Endothelial cell (in vitro differentiated cells): ENCODE data around the gene SEC31A. TPM values are rescaled to one million over a fixed set of nuclear protein-coding genes. Genes with fewer than 3 reads are reported as not detected.
A peak's percentile ranks its signal among the peaks of the same experiment; 100 is the strongest.

Experiments
- DNase-seq: peaks from one replicate; pipeline ENCODE4 v3.0.0; 2021; ENCODE audit warnings: low spot score
- H3K27ac Mint-ChIP-seq: one replicate; pipeline ENCODE4 v1.8.0; 2021; ENCODE audit warnings: mixed read lengths, inconsistent platforms; ENCODE audit not compliant: unreplicated experiment
- H3K27me3 Mint-ChIP-seq: one replicate; pipeline ENCODE4 v1.8.0; 2021; ENCODE audit warnings: mild to moderate bottlenecking, moderate library complexity, mixed read lengths, inconsistent platforms; ENCODE audit not compliant: unreplicated experiment
- H3K36me3 Mint-ChIP-seq: one replicate; pipeline ENCODE4 v1.8.0; 2021; ENCODE audit warnings: mild to moderate bottlenecking, low read depth, mixed read lengths, inconsistent platforms; ENCODE audit not compliant: unreplicated experiment
- H3K4me1 Mint-ChIP-seq: one replicate; pipeline ENCODE4 v1.8.0; 2021; ENCODE audit warnings: mild to moderate bottlenecking, mixed read lengths, inconsistent platforms; ENCODE audit not compliant: unreplicated experiment
- H3K4me3 Mint-ChIP-seq: one replicate; pipeline ENCODE4 v1.8.0; 2021; ENCODE audit warnings: mild to moderate bottlenecking, mixed read lengths, inconsistent platforms; ENCODE audit not compliant: unreplicated experiment
- H3K9me3 Mint-ChIP-seq: one replicate; pipeline ENCODE4 v1.8.0; 2021; ENCODE audit warnings: mixed read lengths, inconsistent platforms; ENCODE audit not compliant: unreplicated experiment
- CTCF ChIP-seq: fragments of 200-600 bp; sonication (generic); IDR thresholded peaks from one replicate; pipeline ENCODE4 v1.5.0; 2021; ENCODE audit warnings: antibody characterized with exemption; ENCODE audit not compliant: unreplicated experiment
- total RNA-seq: library from RNA; stranded (reverse); fragmentation: NEBNext Ultra II Directional; extraction: Animal tissue kit (Norgen Biotek cat#: 25700); gene quantifications from one replicate; pipeline ENCODE4 v1.2.1, GENCODE V29; 2021; ENCODE audit not compliant: unreplicated experiment

SEC31A gene
- total RNA-seq, 1 donor from 2014 or later = 172 TPM

GRCh38 chr4:82900066-82900410, 9.1 kb upstream of the SEC31A start:
- no peak for DNase-seq
- H3K4me3 Mint-ChIP-seq = no peak overlapping the region
- peaks cover 4% of the 10 kb centered on the region for H3K36me3 Mint-ChIP-seq
- H3K27ac Mint-ChIP-seq = no peak overlapping the region
- TF ChIP-seq CTCF = no peak
- H3K9me3 Mint-ChIP-seq = no peaks in the 10 kb centered on the region
- H3K27me3 Mint-ChIP-seq = no peaks in the 10 kb centered on the region
- H3K4me1 Mint-ChIP-seq = peaks cover 13% of the 10 kb centered on the region

GRCh38 chr4:82899374-82900065, 8.6 kb upstream of the SEC31A start:
- no peak overlapping the region for H3K27ac Mint-ChIP-seq
- DNase-seq = no peak
- H3K36me3 Mint-ChIP-seq = peaks cover 6% of the 10 kb centered on the region

GRCh38 chr4:82898322-82899243, 7.6 kb upstream of the SEC31A start:
- peaks cover 9% of the 10 kb centered on the region for H3K36me3 Mint-ChIP-seq
- no peak for DNase-seq

More at GRCh38 chr4:82899374-82900065, 8.6 kb upstream of the SEC31A start:
- Mint-ChIP-seq H3K9me3 (no peaks in the 10 kb centered on the region), H3K27me3 (no peaks in the 10 kb centered on the region), H3K4me3 (no peak overlapping the region), H3K4me1 (peaks cover 13% of the 10 kb centered on the region)
- no peak for TF ChIP-seq CTCF

GRCh38 chr4:82896755-82897154, 5.8 kb upstream of the SEC31A start:
- Mint-ChIP-seq H3K27ac (no peak overlapping the region), H3K4me1 (peaks cover 21% of the 10 kb centered on the region), H3K9me3 (no peaks in the 10 kb centered on the region), H3K36me3 (peaks cover 9% of the 10 kb centered on the region), H3K4me3 (peak overlapping the region; percentile 56), H3K27me3 (peaks cover 2% of the 10 kb centered on the region)
- no peak for DNase-seq
- TF ChIP-seq CTCF = no peak

More at GRCh38 chr4:82898322-82899243, 7.6 kb upstream of the SEC31A start:
- Mint-ChIP-seq H3K4me3 (no peak overlapping the region), H3K4me1 (peaks cover 13% of the 10 kb centered on the region), H3K9me3 (no peaks in the 10 kb centered on the region), H3K27me3 (no peaks in the 10 kb centered on the region), H3K27ac (peak overlapping the region; percentile 42)
- no peak for TF ChIP-seq CTCF

- Mint-ChIP-seq H3K9me3 (no peaks in the 10 kb centered on the region), H3K36me3 (peaks cover 9% of the 10 kb centered on the region), H3K4me3 (no peak overlapping the region), H3K4me1 (peaks cover 32% of the 10 kb centered on the region), H3K27me3 (peaks cover 6% of the 10 kb centered on the region), H3K27ac (no peak overlapping the region)
- no peak for DNase-seq
- TF ChIP-seq CTCF = no peak
Measured at GRCh38 chr4:82893942-82894341, 3.0 kb upstream of the SEC31A start.
